AG08395 (cell line): Measurements from ENCODE around the gene TMEM258.
A peak's percentile ranks its signal among the peaks of the same experiment; 100 is the strongest.

ENCODE experiments used
- DNase-seq: peaks from one replicate; pipeline ENCODE4 v3.0.0; 2012; ENCODE audit warnings: mixed read lengths, low spot score

The TMEM258 gene

DNA sequence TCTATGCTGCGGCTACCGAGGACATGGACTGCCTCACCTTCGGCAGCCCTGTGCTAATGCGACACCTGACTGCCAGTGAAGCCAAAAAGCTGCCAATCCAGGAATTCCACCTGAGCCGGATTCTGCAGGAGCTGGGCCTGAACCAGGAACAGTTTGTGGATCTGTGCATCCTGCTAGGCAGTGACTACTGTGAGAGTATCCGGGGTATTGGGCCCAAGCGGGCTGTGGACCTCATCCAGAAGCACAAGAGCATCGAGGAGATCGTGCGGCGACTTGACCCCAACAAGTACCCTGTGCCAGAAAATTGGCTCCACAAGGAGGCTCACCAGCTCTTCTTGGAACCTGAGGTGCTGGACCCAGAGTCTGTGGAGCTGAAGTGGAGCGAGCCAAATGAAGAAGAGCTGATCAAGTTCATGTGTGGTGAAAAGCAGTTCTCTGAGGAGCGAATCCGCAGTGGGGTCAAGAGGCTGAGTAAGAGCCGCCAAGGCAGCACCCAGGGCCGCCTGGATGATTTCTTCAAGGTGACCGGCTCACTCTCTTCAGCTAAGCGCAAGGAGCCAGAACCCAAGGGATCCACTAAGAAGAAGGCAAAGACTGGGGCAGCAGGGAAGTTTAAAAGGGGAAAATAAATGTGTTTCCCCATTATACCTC lies 3.6 kb upstream of the TMEM258 start:
- DNase-seq: no peak

DNA sequence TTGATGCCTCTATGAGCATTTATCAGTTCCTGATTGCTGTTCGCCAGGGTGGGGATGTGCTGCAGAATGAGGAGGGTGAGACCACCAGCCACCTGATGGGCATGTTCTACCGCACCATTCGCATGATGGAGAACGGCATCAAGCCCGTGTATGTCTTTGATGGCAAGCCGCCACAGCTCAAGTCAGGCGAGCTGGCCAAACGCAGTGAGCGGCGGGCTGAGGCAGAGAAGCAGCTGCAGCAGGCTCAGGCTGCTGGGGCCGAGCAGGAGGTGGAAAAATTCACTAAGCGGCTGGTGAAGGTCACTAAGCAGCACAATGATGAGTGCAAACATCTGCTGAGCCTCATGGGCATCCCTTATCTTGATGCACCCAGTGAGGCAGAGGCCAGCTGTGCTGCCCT lies 3.1 kb upstream of the TMEM258 start:
- DNase-seq: no peak

DNA sequence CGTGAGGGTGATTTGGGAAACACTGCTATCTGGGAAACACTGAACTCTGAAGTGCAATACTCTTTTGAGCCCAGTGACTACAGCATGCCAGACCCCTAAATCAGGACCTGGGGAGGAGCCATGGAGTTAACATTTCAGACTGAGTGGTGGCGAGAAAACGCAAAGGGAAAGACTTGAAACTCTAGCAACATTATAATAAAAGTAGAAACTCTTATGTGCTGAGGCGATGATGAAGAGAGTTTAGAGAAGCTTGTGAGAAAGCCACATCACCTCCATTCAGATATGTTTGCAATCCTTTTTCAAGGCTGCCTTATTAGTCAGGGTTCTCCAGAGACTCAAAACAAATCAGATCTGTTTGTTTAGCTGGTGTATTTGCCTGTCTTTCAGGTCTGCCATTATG lies 2.2 kb upstream of the TMEM258 start:
- DNase-seq: no peak

DNA sequence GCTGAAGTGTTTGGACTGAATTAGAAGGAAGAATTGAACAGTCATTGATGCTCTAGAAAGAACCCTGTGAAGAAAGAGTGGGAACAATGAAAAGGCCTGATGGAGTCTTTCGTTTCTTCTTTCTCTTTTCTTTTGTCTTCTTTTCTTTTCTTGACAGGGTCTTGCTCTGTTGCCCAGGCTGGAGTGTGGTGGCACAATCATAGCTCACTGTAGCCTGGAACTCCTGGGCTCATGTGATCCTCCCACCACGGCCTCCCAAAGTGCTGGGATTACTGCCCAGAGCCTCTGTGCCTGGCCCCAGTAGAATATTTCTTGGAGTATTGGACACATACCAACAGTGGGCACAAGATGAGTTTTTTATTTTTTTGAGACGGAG lies 1.4 kb upstream of the TMEM258 start:
- DNase-seq: no peak

DNA sequence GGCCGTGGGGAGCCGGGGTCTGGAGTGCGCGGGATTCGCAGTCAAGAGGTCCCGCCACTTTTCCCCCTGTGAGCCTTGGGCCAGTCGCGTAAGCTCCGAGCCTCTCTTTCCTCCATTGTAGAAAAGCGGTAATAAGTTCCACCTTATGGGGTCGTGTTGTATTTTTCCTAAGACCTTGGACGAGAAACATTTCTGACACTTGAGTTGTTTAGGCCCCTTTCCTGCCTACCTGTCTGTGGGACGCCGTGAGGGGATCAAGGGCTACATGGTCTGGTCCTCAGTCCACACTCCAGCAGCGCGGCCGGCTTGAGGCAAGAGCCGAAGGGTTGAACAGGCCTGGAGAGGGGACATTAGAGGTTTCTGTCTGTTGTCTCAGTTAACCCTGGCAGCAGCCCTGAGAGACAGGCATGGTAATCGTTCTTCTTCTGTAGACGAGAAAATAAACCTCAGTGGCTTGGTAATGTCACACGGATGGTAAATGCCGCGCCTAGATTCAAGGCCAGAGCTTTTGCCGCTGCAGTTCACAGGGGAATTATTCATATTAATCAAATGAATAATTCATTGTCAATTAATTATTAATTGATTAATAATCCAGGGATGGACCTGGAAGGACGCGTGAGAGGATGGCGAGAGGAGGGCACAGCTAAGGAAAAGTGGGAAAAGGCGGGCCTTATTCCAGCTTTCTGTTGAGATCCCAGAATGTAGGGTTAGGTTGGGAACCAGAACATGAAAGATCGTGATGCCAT lies 857 bp upstream of the TMEM258 start:
- DNase-seq: no peak

DNA sequence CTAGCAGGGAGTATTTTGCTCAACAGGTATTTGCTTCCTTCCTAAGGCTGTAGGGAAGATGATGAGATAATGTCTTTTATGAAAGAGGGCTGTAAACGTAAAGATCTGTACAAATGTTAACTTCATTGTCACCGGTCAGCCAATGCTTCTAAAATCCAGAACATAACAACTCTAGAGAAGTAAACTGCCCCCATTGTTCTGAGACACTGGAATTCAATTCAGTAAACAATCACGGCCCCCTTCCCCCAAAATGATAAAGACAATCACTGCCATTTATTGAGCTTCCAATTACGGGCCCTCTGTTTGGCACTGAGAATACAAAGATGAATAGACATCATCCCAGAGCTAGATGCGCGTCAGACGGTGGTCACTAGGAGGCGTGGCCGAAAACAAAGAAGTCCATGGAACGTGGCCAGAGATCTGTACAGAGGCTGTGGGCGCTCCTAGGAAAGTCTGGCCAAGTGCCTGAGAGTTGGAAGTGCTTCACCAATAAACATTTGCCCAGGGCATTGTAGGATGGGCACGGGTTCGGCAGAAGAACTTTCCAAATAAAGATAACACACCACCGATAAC lies 576 bp downstream of the TMEM258 start:
- DNase-seq: peak; percentile 89

DNA sequence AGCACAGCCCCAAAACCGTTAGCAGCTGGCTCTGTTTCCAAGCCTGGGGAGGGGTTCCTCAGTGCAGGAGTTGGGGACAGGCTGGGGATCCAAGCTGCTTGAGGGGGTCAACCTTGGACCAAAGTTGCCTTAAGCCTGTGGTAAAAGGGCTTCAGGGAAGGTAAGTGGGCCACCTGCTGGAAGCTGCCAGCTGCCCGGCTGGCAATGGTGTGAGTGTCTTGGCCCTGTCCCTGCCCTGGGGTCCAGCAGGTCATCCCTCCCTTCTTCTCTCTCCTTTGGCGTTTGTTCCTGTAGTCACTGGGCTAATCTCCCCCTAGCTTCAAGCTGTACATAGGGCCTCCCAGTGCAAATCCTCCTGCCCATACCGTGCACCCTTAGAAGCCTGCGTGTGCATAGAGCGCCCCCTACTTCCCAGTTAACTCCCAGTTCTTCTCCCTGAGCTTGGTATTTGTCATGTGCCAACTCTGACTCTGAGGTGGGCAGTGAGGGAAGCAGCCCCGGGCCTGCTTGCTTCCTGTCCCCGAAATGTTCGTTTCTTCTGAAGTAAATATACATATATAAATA lies 4.4 kb downstream of the TMEM258 start:
- DNase-seq: no peak

DNA sequence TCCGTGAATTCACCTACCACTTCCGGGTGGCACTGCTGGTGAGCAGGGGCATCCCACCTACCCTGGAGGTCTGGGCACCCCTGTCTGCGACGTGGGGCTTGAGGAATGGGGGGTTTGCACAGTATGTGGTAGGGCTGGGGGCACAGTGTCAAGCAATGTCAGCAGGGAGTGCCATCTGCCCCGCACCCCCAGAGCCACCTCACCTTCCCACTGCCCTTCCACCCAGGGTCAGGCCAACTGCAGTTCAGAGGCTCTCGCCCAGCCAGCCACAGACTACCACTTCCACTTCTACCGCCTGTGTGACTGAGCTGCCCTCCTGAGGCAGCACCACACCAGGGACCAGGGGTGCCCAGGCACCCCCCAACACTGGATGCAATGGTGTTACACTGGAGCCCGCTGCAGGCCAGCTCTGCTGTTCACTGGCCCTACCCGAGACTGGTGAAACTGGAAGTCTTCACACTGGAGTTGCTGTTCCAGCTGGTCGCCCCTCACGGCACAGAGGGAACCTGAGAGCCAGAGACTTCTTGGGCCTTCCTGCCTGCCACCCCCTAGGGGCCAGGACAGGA lies 6.5 kb downstream of the TMEM258 start:
- DNase-seq: no peak

DNA sequence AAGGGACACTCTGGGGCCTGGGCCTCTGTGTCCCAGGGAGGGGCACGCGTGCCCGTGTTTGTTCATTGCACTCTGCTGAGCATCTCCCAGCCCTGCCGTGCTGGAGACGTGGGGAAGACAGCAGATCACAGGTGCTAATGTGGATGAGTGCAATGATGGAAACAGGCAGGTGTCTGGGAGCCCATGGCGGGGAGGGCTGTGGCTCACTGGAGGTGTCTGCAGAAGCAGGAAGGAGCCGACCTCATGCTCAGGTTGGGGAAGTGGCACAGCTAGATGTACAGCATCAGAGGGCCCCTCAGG lies 7.9 kb downstream of the TMEM258 start:
- no peak for DNase-seq

DNA sequence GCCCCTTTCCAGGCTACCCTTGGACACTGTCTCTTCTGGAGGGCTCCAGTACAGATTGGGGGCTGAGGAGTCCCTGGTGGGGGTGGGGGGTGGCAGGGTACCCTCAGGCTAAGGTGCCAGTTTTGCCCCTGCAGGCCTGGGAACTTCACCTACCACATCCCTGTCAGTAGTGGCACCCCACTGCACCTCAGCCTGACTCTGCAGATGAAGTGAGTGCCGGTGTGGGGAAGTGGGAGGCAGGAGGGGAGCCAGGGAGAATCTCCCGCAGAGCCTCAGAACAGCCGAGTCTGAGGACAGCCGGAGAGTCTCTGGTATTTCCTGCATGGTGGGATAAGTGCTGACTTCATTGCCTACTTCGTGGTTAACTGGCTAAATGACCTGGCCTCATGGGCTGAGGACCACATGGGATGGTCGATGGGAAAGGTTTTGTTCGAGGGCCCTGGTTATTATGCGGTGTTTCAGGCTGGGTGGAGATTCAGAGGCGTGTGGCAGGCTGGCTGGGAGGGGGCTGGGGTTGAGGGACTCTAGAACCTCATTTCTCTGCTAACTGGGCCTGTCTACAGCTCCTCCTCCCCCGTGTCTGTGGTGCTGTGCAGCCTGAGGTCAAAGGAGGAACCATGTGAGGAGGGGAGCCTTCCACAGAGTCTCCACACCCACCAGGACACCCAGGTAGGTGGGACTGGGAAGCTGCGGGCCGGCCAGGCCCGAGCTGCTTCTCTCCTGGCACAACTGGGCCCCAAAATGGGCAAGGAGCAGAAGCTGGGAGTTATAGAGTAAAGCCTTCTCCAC lies 8.5 kb downstream of the TMEM258 start:
- peak; percentile 31 for DNase-seq

DNA sequence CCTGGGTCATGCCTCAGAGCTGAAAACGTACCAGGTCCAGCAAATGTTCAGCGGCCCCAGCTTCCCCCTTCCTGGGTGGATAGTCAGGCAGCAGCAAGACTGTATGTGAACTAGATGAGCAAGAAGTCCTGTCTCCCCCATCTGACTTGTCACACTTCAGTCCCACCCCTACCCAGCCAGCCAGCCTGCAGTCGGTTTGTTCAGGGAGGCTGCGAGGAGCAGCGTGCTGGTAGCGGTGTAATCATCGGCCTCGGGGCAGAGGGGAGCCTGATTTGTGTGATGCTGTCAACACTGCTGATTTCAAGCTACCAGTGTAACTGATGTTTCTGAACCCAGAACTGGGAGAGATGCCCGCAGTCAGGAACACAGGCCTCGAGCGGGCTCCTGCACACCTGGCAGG lies 9.6 kb downstream of the TMEM258 start:
- no peak for DNase-seq

DNA sequence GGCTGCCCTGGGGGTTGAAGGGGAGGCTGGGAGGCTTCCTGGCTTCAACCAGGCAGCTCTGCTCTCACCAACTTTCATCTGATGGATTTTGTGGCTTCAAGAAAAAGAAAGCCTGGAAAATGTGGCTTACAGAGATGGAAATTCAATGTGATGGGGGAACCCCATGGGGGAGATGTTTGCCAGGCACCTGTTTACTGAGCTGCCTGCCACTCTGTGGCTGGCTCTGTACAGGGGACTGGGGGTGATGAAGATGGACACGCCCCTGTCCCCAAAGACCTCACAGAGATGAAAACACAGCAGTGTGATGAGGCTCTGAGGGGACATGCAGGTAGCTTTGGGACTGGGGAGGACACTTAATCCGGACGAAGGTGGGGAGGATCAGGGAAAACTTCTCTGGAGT lies 10.1 kb downstream of the TMEM258 start:
- no peak for DNase-seq

DNA sequence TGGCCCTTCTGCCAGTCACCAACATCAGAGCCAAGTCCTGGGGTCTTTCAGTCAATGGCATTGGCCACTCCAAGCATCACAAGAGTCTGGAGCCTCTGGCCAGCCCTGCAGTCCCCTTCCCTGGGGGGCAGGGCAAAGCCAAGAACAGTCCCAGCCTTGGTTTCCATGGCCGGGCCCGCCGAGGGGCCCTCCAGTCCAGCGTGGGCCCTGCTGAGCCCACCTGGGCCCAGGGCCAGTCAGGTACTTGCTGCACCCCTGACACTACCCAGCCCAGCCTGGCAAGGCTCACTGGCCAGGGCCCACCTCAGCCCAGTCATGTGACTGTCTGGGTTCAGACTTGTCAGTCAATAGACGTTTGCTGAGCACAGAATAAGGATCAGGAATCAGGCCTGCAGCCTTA lies 10.8 kb downstream of the TMEM258 start:
- no peak for DNase-seq

DNA sequence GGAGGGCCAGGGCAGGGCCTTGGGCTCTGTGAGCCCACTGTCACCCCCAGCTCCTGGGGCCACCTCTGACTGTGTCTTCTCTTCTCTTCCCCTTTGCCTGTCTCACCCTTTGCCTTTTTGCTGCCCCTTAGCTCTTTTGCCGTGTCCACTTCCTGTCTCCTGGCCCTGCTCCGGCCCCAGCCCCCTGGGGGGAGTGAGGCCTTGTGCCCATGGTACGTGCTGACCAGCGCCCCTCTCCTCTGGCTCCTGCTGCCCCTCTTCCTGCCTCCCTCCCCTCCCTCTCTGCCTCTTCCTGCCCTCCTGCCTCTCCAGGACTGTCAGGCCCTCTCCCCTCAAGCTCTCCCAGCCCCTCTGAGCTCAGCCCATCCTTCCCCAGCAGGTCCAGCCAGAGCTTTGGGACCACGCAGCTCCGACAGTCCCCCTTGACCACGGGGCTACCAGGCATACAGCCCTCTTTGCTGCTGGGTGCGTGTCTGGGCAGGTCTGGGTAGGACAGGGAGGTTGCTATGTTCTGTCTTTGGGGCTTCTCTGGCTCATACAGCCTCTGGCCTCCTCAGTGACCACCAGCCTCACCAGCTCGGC lies 11.7 kb downstream of the TMEM258 start:
- DNase-seq: no peak

DNA sequence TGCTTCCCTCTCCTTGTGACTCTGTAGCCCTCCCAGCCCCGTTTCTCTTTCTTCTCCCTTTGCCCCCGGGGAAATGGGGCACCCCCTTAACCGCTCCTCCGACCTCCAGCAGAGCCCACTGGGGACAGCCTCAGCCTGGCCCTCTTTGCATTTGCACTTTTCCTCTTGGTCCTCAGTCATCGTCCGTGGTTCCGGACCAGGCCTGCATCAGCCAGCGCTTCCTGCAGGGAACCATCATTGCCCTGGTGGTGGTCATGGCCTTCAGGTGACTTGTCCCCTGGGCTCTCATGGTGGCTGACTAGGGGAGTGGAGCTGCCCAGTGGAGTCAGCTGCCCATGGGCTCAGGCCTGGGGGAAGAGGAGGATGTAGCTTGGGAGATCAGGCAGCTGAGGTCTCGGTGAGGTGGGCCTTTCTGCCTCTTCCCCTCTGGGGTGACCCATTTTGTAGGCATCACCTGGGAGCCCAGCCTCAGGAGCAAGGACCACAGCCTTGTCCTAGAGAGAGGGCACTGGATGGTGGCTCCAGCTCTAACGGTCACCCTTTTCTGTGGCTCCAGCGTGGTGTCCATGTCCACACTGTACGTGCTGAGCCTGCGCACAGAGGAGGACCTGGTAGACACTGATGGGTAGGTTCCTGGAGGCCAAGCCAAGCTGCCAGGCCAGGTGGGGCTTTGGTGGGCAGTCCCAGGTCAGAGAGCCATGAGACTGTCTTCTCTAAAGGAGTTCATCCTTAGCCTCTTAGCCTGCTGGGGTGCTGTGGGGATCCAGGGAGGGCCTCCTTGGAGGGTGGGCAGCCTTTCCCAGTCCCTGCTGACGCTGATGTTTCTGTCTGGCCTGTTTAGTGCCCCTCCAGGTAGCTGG lies 12.5 kb downstream of the TMEM258 start:
- no peak for DNase-seq

DNA sequence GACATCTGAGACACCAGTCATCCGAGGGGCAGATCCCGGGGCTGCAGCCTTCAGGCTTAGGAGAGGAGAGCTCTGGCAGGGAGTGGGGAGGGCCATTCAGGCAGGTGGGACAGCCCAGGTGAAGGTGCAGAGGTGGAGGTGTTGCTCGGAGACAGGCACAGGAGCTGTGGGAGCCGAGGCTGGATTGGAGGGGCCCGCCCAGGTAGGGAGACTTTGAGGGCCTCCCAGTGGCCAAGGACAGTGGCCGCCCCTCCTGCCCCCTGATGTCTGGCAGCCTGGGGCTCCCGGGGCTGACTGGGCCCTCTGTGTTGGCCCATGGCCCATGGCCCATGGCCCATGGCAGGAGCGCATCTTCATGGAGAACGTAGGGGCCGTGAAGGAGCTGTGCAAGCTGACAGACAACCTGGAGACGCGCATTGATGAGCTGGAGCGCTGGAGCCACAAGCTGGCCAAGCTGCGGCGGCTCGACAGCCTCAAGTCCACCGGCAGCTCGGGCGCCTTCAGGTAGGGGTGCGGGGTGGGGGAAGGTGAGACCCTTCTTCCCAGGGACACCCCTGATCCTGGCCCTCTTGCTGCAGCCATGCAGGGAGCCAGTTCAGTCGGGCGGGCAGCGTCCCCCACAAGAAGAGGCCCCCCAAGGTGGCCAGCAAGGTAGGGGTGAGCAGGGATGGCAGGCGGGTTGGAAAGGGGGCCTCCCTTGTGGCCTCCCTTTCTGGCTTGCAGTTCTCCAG lies 13.3 kb downstream of the TMEM258 start:
- DNase-seq: no peak

DNA sequence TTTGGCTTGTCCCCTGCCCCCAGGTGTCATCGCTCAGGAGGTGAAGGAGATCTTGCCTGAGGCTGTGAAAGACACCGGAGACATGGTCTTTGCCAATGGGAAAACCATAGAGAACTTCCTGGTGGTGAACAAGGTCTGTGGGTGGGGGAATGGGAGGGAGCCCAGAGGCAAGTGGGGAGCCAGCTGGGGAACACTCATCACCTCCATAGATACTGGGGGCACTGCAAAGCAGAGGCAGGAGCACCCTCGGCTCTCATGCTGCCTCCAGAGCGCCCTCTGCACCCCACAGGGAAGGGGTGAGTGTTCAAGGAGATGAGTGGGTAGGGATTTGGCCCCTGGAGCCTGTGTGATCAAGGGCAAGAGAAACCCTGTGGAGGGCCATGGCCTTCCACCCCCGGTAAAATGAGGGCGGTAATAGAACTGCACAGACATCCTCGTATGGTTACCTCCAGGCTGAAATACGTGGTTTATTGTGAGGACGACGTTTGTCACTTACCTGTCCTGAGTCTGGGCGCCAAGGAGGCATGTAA lies 14.0 kb downstream of the TMEM258 start:
- no peak for DNase-seq

DNA sequence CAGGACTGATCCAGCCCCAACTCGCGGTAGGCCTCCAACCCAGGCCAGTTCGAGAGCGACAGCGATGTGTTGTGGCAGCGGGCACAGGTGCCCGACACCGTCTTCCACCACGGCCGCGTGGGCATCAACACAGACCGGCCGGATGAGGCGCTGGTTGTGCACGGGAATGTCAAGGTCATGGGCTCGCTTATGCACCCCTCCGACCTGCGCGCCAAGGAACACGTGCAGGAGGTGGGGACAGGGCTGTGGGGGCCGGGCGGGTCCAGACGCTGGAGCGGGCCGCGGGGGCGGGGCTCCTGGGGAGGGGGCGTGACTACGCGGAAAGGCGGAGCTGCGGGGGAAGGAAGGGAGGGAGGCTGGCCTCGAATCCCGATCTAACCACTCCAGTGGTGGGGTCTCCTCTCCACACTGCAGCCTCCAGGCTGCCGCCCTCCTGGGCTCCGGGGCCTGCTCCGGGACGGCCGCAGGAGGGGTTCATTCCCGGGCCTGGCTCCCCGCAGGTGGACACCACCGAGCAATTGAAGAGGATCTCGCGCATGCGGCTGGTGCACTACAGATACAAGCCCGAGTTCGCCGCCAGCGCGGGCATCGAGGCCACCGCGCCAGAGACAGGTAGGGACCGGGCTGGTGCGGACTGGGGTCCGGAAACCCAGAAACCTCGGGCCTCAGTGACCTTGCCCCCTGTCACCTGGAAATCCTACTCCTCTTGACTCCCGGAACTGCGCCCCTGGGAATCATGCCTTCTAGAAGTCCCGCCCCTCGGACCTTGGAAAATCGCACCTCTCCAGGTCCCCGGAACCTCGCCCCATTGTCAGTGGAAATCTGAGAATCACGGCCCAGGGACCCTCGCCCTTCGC lies 14.9 kb downstream of the TMEM258 start:
- DNase-seq: peak; percentile 40

DNA sequence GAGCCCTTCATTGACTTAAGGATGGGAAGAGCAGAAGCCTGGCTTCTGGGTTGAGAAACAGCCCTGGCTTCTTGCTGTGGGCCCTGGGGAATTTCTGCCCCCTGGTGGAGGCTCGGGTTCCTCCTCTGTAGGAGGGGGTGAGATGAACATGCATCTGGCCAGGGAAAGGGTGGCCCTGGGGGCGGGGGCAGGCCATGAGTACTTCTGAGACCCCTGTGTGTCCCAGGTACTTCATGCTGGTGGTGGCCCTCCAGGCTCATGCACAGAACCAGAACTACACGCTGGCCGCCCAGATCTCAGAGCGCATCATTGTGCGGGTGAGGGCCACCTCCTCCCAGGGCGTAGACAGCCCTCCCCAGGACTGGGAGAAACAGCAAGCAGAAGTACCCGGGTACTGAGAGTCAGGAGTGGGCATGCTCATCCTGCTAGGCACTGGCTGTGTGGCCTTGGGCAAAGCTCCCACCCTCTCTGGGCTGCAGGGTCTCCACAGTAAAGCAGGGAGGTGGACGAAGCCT lies 15.8 kb downstream of the TMEM258 start:
- DNase-seq: peak; percentile 85
